ENCODE measurements around the gene HNRNPL. TPM values are rescaled to one million over a fixed set of nuclear protein-coding genes. Genes with fewer than 3 reads are reported as not detected.

HNRNPL gene
- total and polyA plus RNA-seq, 2 of the 8 experiments (the other 6 are each of a cell fraction or from before 2014, with no cell fraction given) = 404 to 779 TPM

DNA sequence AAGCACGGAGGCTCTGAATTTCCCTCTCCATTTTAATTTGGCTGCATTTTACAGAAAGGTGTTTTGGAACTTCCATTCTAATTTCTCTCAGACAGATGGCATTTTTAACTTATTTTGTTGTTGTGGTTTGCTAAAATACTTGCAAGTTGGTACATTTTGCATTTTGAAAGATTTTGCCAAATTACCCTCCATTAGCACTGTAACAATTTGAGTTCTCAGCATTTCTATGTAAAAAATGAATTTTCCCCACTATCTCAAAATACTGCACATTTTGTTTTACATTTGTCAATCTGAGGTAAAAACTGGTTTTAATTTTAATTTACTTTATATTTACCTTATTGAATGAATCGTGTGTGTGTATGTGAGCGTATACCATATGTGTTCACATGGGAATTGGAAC lies 7.0 kb upstream of the HNRNPL start:
- no peak overlapping the region for H2AK5ac ChIP-seq (ENCODE audit: low read depth, low read length)
- H3K9ac ChIP-seq (replicated peaks in 1 of 4; ENCODE audit: extremely low read depth in 1 of 4, low read depth in 3 of 4, low read length in 3 of 4) = no peak overlapping the region
- FAIRE-seq = no peak
- H4K5ac ChIP-seq (ENCODE audit: insufficient read length, low read depth, low read length) = no peak overlapping the region
- no peak overlapping the region for H4K91ac ChIP-seq (replicated peaks; ENCODE audit: insufficient read length, low read length)
- no peaks in the 10 kb centered on the region for H3K36me3 ChIP-seq (ENCODE audit: control insufficient read depth in 2 of 4, insufficient read depth in 4 of 4, low read length in 3 of 4)
- no peak overlapping the region for H3K18ac ChIP-seq (ENCODE audit: extremely low read depth, low read length)
- no peak for DNase-seq (ENCODE audit: low read depth in 1 of 2, low spot score in 2 of 2)
- no peaks in the 10 kb centered on the region for H3K79me1 ChIP-seq (ENCODE audit: low read depth, low read length)
- WGBS, 2 experiments (ENCODE audit: extremely low coverage in 1 of 2, insufficient coverage in 1 of 2, insufficient read length in 1 of 2, insufficient replicate concordance in 2 of 2, low coverage in 1 of 2, low lambda C conversion rate in 2 of 2, missing lambda C conversion rate in 1 of 2) = 84% methylated on average over 3 of the region's 3 CpGs; no CpG with 5 or more reads in 1 of the 2 experiments
- no peak overlapping the region for H2AFZ ChIP-seq (ENCODE audit: low read length)
- no peak overlapping the region for H3K4ac ChIP-seq (replicated peaks; ENCODE audit: insufficient read length, low read depth, low read length)
- no peak overlapping the region for H2BK12ac ChIP-seq (ENCODE audit: low read depth, low read length)
- peaks cover 0 to 7% of the 10 kb centered on the region in 2 experiments; a peak in 1 of 4 replicates for H3K9me3 ChIP-seq (ENCODE audit: insufficient read depth in 2 of 2, low read depth in 1 of 2, low read length in 1 of 2)
- H4K20me1 ChIP-seq (replicated peaks in 1 of 2; ENCODE audit: control insufficient read depth in 1 of 2, insufficient read depth in 2 of 2, low read length in 2 of 2) = no peaks in the 10 kb centered on the region
- H3K4me1 ChIP-seq (replicated peaks in 1 of 4; ENCODE audit: control insufficient read depth in 3 of 4, insufficient read depth in 4 of 4, low read length in 3 of 4) = peaks cover 0 to 4% (median 0%) of the 10 kb centered on the region in 4 experiments; a peak in 2 of 7 replicates
- no peak overlapping the region for H2BK120ac ChIP-seq (replicated peaks; ENCODE audit: low read depth, low read length)
- H3K4me3 ChIP-seq (ENCODE audit: extremely low read depth in 1 of 4, insufficient read depth in 2 of 4, low read depth in 3 of 4, low read length in 4 of 4) = no peak overlapping the region
- peaks cover 5% of the 10 kb centered on the region; the same call in 1 of the 2 replicates for H3K23me2 ChIP-seq (ENCODE audit: low read depth, low read length)
- POLR2A ChIA-PET (ENCODE audit: partially characterized antibody) = interaction anchor here (0.6 to 1.7 kb wide), 3 partner anchors 10 to 80 kb away, joined by 3 to 5 read pairs (median 3); no protein-coding TSS in a partner anchor
- no peak overlapping the region for H3K56ac ChIP-seq (replicated peaks; ENCODE audit: insufficient read length, low read depth, low read length)
- H3K27me3 ChIP-seq (replicated peaks in 1 of 4; ENCODE audit: control insufficient read depth in 3 of 4, extremely low read depth in 1 of 4, insufficient read depth in 3 of 4, low read length in 3 of 4) = no peaks in the 10 kb centered on the region
- no peak overlapping the region for H2BK15ac ChIP-seq (ENCODE audit: low read length)
- no peak overlapping the region for H4K8ac ChIP-seq (ENCODE audit: extremely low read depth, insufficient read depth, low read length)
- no peak overlapping the region for H3K27ac ChIP-seq (ENCODE audit: low read depth, low read length)
- CTCF ChIA-PET (ENCODE audit: partially characterized antibody) = no interaction called here
- no peak overlapping the region for H2BK5ac ChIP-seq (ENCODE audit: low read depth, low read length)
- no peak overlapping the region for H2BK20ac ChIP-seq (ENCODE audit: low read length)
- H3K14ac ChIP-seq (ENCODE audit: insufficient read length) = no peak overlapping the region
- H3K4me2 ChIP-seq (ENCODE audit: insufficient read depth in 1 of 2, low read depth in 2 of 2, low read length in 2 of 2) = no peak overlapping the region
- H3K79me2 ChIP-seq (ENCODE audit: control insufficient read depth in 1 of 2, insufficient read depth in 2 of 2, low read length in 2 of 2) = no peaks in the 10 kb centered on the region
- H3K23ac ChIP-seq (ENCODE audit: insufficient read length) = no peak overlapping the region
- TF ChIP-seq, protein P1, sequence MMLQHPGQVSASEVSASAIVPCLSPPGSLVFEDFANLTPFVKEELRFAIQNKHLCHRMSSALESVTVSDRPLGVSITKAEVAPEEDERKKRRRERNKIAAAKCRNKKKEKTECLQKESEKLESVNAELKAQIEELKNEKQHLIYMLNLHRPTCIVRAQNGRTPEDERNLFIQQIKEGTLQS (IDR thresholded peaks at IDR 0.05; ENCODE audit: insufficient read depth, low read depth, low read length) = no peak
- TF ChIP-seq EGR1 (IDR thresholded peaks at IDR 0.05; ENCODE audit: borderline replicate concordance, low read depth, low read length) (no peak), KDM5A (IDR thresholded peaks at IDR 0.05; ENCODE audit: low read length) (no peak), TAF7 (optimal IDR thresholded peaks at IDR 0.05; ENCODE audit: borderline replicate concordance, low read depth, low read length) (no peak), RAD21 (IDR thresholded peaks at IDR 0.05 in 1 of 2, conservative IDR thresholded peaks at IDR 0.05 in 1 of 2; ENCODE audit: low read depth in 2 of 2, low read length in 2 of 2) (no peak), RXRA (IDR thresholded peaks at IDR 0.05; ENCODE audit: insufficient read depth, low read depth, low read length) (no peak), SRF (IDR thresholded peaks at IDR 0.05; ENCODE audit: low read depth, low read length) (no peak), NRF1 (IDR thresholded peaks at IDR 0.05; ENCODE audit: low read depth, low read length) (no peak), CBX8 (IDR thresholded peaks at IDR 0.05; ENCODE audit: borderline replicate concordance, low read depth, low read length) (no peak), SP4 (IDR thresholded peaks at IDR 0.05; ENCODE audit: low read length) (no peak), TCF12 (IDR thresholded peaks at IDR 0.05; ENCODE audit: low read depth, low read length) (no peak), TAF1 (IDR thresholded peaks at IDR 0.05; ENCODE audit: low read depth, low read length) (no peak), PHF8 (conservative IDR thresholded peaks at IDR 0.05; ENCODE audit: low read depth, low read length) (no peak), GTF2F1 (IDR thresholded peaks at IDR 0.05; ENCODE audit: borderline replicate concordance, low read depth, low read length) (no peak)

Measured in H1 (cell line).